ENCODE data around the gene RAD51B.
"Not testable (repeated sequence)": the region's sequence is repeated elsewhere in the genome, so short reads cannot be mapped to it uniquely, and the experiment has no call there.

Gene RAD51B

GRCh38 chr14:68085742-68086141 lies 266.2 kb downstream of the RAD51B start:
- DNase-seq: no peak

- no peak for DNase-seq
These were observed 268.9 kb downstream of the RAD51B start for GRCh38 chr14:68088451-68088854.

GRCh38 chr14:68089146-68089731 lies 269.7 kb downstream of the RAD51B start:
- no peak for DNase-seq

- DNase-seq: no peak
These were observed 274.6 kb downstream of the RAD51B start for GRCh38 chr14:68094158-68094557.

GRCh38 chr14:68094752-68095151 lies 275.2 kb downstream of the RAD51B start:
- no peak for DNase-seq

- no peak for DNase-seq
These were observed 278.1 kb downstream of the RAD51B start for GRCh38 chr14:68097727-68098126.

GRCh38 chr14:68098834-68099233 lies 279.3 kb downstream of the RAD51B start:
- no peak for DNase-seq

- DNase-seq: no peak
These were observed 280.0 kb downstream of the RAD51B start for GRCh38 chr14:68099495-68100045.

- DNase-seq: not testable (repeated sequence)
These were observed 282.2 kb downstream of the RAD51B start for GRCh38 chr14:68101715-68102301.

- no peak for DNase-seq
These were observed 284.3 kb downstream of the RAD51B start for GRCh38 chr14:68103853-68104252.

GRCh38 chr14:68104518-68104917 lies 284.9 kb downstream of the RAD51B start:
- no peak for DNase-seq

- DNase-seq: no peak
These were observed 286.2 kb downstream of the RAD51B start for GRCh38 chr14:68105816-68106215.

- no peak for DNase-seq
These were observed 286.9 kb downstream of the RAD51B start for GRCh38 chr14:68106456-68106855.

GRCh38 chr14:68106905-68107304 lies 287.3 kb downstream of the RAD51B start:
- no peak for DNase-seq

GRCh38 chr14:68109132-68109900 lies 289.7 kb downstream of the RAD51B start:
- DNase-seq: no peak

- DNase-seq: no peak
These were observed 291.7 kb downstream of the RAD51B start for GRCh38 chr14:68111097-68111852.

- no peak for DNase-seq
These were observed 292.3 kb downstream of the RAD51B start for GRCh38 chr14:68111853-68112270.

- no peak for DNase-seq
These were observed 292.9 kb downstream of the RAD51B start for GRCh38 chr14:68112442-68112841.

- DNase-seq: no peak
These were observed 293.9 kb downstream of the RAD51B start for GRCh38 chr14:68113343-68113930.

- not testable (repeated sequence) for DNase-seq
These were observed 296.4 kb downstream of the RAD51B start for GRCh38 chr14:68115952-68116351.

GRCh38 chr14:68122651-68123050 lies 303.1 kb downstream of the RAD51B start:
- DNase-seq: no peak

- DNase-seq: no peak
These were observed 304.5 kb downstream of the RAD51B start for GRCh38 chr14:68124050-68124449.

All from NCI-H526 treated with DMSO at 0.1 percent for 48 hours (cell line).